GM18517 (cell line): ENCODE data around the gene HIVEP1.
"Not testable (repeated sequence)": the region's sequence is repeated elsewhere in the genome, so short reads cannot be mapped to it uniquely, and the experiment has no call there.

ENCODE experiments used
- ATAC-seq: cut with Tn5 transposase; IDR thresholded peaks from one replicate; pipeline ENCODE4 v1.9.1; 2021; ENCODE audit warnings: mild to moderate bottlenecking, moderate library complexity; ENCODE audit not compliant: unreplicated experiment

Gene HIVEP1

GRCh38 chr6:12151433-12151820 lies 139.3 kb downstream of the HIVEP1 start:
- ATAC-seq, result no peak

GRCh38 chr6:12152023-12152970 lies 140.2 kb downstream of the HIVEP1 start:
- no peak for ATAC-seq

GRCh38 chr6:12155769-12156168 lies 143.7 kb downstream of the HIVEP1 start:
- not testable (repeated sequence) for ATAC-seq

DNA sequence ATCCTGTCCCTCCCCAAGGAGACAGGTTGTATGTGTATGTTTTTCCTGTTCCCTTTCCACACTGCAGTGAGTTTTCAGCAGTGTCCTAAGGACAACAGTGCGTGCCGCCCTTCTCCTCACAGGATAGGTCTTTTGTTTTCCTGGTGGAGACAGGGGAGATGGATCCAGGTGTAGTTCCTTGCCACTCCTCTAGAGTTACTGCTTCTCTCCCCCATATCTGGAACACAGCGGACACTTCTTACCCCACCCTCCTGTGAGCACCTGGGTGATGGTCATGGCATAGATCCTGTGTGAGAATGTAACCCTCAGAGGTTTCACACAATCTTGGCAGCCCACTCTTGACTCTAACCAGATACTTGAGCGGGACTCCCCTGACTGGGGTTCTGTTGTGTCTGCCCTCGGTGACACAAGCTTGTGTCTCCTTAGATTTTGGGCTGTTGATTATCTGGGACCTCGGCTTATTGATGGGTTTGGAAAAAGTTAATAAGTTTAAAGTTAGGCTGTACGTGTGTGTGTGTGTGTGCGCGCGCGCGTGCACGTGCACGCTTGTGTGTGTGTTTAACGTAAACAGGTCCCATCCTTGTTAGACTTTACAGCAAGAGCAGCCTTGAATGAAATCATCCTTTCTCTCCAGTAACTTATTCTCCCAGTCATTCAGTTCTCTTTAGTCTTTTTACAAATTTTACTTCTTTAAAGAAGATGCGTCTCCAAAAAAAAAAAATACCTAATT lies 146.7 kb downstream of the HIVEP1 start:
- no peak for ATAC-seq

GRCh38 chr6:12160326-12160725 lies 148.2 kb downstream of the HIVEP1 start:
- no peak for ATAC-seq

DNA sequence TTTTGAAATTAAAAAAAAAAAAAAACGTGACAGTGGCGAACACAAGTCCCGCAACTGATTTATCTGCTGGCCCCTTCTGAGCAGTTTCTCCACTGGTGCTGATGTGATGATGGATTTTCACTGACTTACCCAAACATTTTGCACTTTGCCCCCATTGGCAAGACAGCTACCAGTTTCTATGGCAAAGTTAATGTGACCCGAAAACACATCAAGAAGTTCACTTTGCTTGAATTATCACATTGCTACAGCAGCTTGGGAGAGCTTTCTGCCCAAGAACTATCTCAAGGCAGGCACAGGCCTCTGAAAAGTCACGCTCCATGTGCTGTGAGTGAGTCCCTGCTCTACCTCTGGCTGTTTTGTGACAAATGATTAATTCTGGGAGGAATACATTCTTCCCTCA lies 150.1 kb downstream of the HIVEP1 start:
- ATAC-seq, result no peak

DNA sequence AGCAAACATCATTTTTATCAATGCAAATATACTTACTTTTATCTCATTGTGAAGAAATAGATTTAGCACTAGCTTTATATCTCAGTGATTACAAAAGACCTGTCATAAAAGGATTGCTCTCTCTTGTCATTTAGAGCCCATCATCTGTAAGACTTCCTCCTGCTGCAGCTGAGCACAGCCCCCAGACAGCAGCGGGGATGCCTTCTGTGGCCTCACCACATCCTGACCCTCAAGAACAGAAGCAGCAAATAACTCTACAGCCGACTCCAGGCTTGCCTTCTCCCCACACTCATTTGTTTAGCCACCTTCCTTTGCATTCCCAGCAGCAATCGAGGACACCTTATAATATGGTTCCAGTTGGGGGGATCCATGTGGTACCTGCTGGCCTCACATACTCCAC lies 151.0 kb downstream of the HIVEP1 start:
- no peak for ATAC-seq

DNA sequence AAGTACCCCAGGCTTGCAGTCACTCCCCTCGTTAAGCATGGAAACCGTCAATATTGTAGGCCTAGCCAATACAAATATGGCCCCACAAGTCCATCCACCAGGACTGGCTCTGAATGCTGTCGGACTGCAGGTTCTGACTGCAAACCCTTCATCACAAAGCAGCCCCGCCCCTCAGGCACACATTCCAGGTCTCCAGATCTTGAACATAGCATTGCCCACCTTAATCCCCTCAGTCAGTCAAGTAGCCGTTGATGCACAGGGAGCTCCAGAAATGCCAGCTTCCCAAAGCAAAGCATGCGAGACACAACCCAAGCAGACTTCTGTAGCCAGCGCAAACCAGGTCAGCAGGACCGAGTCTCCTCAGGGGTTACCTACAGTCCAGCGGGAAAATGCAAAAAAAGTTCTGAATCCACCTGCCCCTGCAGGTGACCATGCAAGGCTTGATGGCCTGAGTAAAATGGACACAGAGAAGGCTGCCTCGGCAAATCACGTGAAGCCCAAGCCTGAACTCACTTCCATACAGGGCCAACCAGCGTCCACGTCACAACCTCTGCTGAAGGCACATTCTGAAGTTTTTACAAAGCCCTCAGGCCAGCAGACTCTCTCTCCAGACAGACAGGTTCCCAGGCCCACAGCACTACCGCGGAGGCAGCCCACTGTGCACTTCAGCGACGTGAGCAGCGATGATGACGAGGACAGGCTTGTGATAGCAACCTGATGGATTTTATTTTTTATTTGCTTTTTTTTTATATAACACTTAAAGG lies 151.8 kb downstream of the HIVEP1 start:
- no peak for ATAC-seq

- no peak for ATAC-seq
Measured at GRCh38 chr6:12164508-12164770, 152.3 kb downstream of the HIVEP1 start.

DNA sequence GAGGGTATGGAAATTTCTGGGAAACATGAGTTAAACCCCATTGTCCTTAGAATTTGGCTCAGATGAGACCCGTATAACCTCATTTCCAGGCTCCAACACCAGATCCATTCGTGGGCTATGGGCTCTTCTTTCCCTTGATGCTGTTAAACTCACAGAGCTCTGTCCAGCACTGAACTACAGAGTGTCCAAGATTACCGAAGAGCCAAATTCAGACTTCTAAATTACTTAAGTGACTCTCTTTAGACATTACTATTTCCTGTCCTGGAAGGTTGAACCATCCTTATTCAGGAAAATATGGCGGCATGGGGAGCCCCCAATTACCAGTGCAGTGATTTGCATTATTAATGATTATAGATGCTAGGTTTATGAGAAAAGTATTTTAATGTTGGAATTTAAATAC lies 153.2 kb downstream of the HIVEP1 start:
- ATAC-seq, result no peak

- no peak for ATAC-seq
Measured at GRCh38 chr6:12165722-12166280, 153.7 kb downstream of the HIVEP1 start.

GRCh38 chr6:12169377-12169776 lies 157.3 kb downstream of the HIVEP1 start:
- no peak for ATAC-seq

DNA sequence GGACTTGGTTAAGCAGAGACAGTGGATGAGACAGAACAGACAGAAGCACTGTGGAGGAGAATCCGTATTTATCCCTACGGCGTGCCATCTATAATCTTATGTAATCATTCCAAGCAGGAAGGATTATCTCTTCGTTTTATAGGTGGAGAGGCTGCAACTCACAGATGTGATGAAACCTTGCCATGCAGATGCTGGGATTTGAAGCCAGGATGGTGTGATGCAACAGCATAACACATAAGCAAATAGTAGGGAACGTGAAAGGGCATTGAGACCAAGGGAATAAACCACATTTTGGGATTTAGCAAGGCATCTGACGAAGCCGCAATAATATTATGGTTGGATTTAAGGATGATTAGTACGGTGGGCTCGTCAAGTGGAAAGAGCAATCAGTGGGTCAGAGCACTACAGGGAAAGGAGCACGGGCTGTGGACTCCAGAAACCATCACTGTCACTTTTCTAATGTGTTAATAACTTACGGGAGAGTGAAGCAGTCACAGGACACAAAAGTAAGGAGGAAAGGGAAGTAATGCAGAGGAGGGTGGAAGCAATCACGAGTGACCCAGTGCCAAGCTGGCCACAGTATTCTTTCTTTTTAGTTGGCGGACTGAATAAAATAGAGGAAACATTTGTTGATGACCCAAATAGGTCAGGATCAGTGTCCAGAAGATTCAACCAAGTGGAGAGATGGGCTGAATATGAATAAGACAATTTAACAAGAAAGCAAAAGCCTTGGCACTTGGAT lies 158.4 kb downstream of the HIVEP1 start:
- no peak for ATAC-seq

- ATAC-seq, result no peak
Measured at GRCh38 chr6:12171717-12172116, 159.6 kb downstream of the HIVEP1 start.

DNA sequence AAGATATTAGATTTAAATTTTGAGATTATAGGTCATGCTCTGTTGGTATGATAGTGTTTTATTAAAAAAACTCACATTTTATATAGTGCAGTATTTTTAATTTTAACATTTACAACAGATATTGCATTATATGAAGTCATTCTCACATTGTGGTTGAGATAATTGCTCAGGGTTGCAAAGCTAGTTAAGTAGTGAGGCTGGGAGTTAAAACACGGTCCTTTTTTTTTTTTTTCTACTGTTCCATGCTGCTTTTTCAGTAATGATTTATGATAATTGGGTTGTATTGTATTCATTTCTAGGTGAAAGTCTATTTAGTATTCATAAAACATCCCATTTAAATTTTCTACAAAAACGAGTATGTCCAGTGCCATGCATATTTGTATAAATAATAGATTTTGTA lies 160.5 kb downstream of the HIVEP1 start:
- ATAC-seq, result no peak

GRCh38 chr6:12173181-12173580 lies 161.1 kb downstream of the HIVEP1 start:
- ATAC-seq, result no peak

GRCh38 chr6:12173661-12174060 lies 161.5 kb downstream of the HIVEP1 start:
- ATAC-seq, result no peak

DNA sequence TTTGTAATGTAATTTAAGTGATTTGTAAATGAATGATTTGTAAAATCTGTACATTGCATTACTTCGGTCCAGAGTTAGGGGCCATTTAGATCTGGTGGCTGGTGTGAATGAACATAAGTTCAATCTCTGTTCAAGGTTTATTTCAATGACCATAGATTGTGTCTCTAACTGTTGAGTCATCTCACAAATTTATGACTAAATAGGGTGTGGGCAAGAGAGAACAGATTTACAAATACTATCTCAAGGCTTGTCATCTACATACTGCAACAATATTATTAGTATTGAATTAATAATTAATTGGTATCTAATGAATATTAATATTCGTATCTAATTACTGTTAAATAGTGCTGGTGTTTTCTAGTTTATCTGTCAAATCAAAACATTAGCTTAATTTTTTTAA lies 162.8 kb downstream of the HIVEP1 start:
- no peak for ATAC-seq

DNA sequence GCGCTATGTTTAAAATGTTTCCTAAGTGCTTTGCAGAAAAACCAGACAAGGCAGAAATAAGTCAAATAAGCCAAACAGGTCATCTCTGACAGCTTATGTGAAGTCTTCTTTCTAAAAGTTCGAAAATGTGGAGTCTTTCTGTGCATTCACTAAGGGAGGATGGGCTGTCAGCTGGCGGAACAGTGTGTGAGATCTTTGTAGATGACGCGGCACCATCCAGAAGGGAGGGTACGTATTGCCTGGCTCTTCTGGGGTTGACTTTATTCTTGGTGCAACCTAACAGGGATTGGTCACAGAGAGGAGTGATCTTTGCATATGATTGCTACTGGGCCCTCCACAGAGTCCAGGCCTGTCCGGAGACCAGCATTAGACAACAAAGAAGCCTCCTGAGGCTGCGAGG lies 163.5 kb downstream of the HIVEP1 start:
- no peak for ATAC-seq

DNA sequence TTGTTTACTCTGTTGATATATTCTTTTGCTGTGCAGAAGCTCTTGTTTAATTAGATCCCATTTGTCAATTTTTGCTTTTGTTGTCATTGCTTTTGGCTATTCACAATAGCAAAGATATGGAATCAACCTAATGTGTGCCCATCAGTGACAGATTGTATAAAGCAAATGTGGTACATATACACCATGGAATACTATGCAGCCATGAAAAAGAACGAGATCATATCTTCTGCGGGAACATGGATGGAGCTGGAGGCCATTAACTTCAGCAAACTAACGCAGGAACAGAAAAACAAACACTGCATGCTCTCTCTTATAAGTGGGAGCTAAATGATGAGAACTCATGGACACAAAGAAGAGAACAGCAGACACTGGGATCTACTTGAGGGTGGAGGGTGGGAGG lies 164.7 kb downstream of the HIVEP1 start:
- not testable (repeated sequence) for ATAC-seq

GRCh38 chr6:12178521-12178920 lies 166.4 kb downstream of the HIVEP1 start:
- no peak for ATAC-seq
